HS-5 (cell line): ENCODE data around the gene CATSPER2.
"Not testable (repeated sequence)": the region's sequence is repeated elsewhere in the genome, so short reads cannot be mapped to it uniquely, and the experiment has no call there.

Experiments
- DNase-seq: peaks from one replicate; pipeline ENCODE4 v3.0.0-alpha.2; 2012; ENCODE audit warnings: low read depth

Gene CATSPER2

GRCh38 chr15:43593328-43594190 lies 55.1 kb downstream of the CATSPER2 start, which contains the start of gene CKMT1B:
CKMT1B (plus strand) TSS chr15:43594027; CDS start chr15:43594219, 192 bp downstream.
- not testable (repeated sequence) for DNase-seq

GRCh38 chr15:43592841-43593240 lies 55.8 kb downstream of the CATSPER2 start:
- DNase-seq: not testable (repeated sequence)

GRCh38 chr15:43589778-43590466 lies 58.7 kb downstream of the CATSPER2 start, which contains the start of gene PPIP5K1:
PPIP5K1 (minus strand) TSS chr15:43590208; CDS start chr15:43584504, 5,704 bp downstream.
- not testable (repeated sequence) for DNase-seq
